K562 (cell line): Measurements from ENCODE around the gene WNK2. TPM values are rescaled to one million over a fixed set of nuclear protein-coding genes. Genes with fewer than 3 reads are reported as not detected.

ENCODE experiments used
- ATAC-seq: fragments of 200-7000 bp; cut with Tn5 transposase; 3 replicates; pipeline ENCODE4 v1.9.1; 2020; ENCODE audit warnings: moderate library complexity
- BruUV-seq: library from RNA; stranded (reverse); fragments of 400-500 nt; replicated peaks from 2 replicates; lab custom pipeline; 2021; lab: Mats Ljungman, UMichigan
- CTCF ChIA-PET: fragments of 300-600 bp; formaldehyde crosslinking; extraction: SDS; loops from one replicate; lab custom pipeline; 2021; ENCODE audit warnings: low intra/inter-chr PET ratio; lab: Yijun Ruan, JAX
- POLR2A ChIA-PET: fragments of 300-600, 350-650 bp; sonication (Branson Sonifier 250); formaldehyde crosslinking; extraction: SDS; loops from one replicate; lab custom pipeline; 2021; ENCODE audit warnings: antibody characterized with exemption, inconsistent platforms; lab: Yijun Ruan, JAX
- DNase-seq, 4 experiments: peaks; one replicate each; pipeline versions ENCODE4 v3.0.0 to v3.0.0-alpha.2; 2011 to 2018; ENCODE audit warnings: low spot score in 3 of 4, mixed read lengths in 3 of 4; ENCODE audit errors: extremely low read depth in 1 of 4
- FAIRE-seq: peaks from 2 replicates; lab custom pipeline; 2011; peaks lifted over from hg19 to GRCh38; lab: Jason Lieb, UNC
- H2AFZ ChIP-seq: 2 replicates; pipeline ENCODE4 v1.6.0; 2011; ENCODE audit warnings: low read depth, low read length, control low read depth, inconsistent platforms
- H3K27ac ChIP-seq: fragments of 200-600 bp; 3 replicates; pipeline ENCODE4 v1.8.0; 2011; ENCODE audit warnings: low read depth, mild to moderate bottlenecking, control low read depth, inconsistent platforms, low read length, moderate library complexity, mixed read lengths; ENCODE audit errors: extremely low read depth
- H3K27me3 ChIP-seq, 2 experiments: fragments of 300-600 bp in 1 of 2; 2 replicates in 1 of 2; 3 replicates in 1 of 2; pipeline versions ENCODE4 v1.6.0 to v1.8.0; 2011; ENCODE audit warnings: inconsistent platforms in 2 of 2, low read length in 2 of 2, mild to moderate bottlenecking in 1 of 2, mixed read lengths in 1 of 2, moderate library complexity in 1 of 2; ENCODE audit not compliant: control insufficient read depth in 2 of 2, insufficient read depth in 2 of 2
- H3K36me3 ChIP-seq: fragments of 300-600 bp; 3 replicates; pipeline ENCODE4 v1.8.0; 2011; ENCODE audit warnings: mild to moderate bottlenecking, low read length, inconsistent platforms; ENCODE audit not compliant: control insufficient read depth, insufficient read depth
- H3K4me1 ChIP-seq, 2 experiments: fragments of 200-600 bp in 1 of 2; replicated peaks in 1 of 2; 2 replicates in 1 of 2; 3 replicates in 1 of 2; pipeline versions ENCODE4 v1.5.1 to v1.8.0; 2011; ENCODE audit warnings: inconsistent platforms in 2 of 2, low read length in 2 of 2, mild to moderate bottlenecking in 1 of 2, mixed read lengths in 1 of 2, moderate library complexity in 1 of 2; ENCODE audit not compliant: control insufficient read depth in 2 of 2, insufficient read depth in 2 of 2
- H3K4me2 ChIP-seq: 2 replicates; pipeline ENCODE4 v1.6.1; 2011; ENCODE audit warnings: low read length, control low read depth, inconsistent platforms, mixed read lengths; ENCODE audit not compliant: insufficient read depth
- H3K4me3 ChIP-seq: fragments of 200-600 bp; sonication (generic), shearing (Covaris generic); 2 replicates; pipeline ENCODE4 v1.5.1; 2016; ENCODE audit warnings: control low read depth, inconsistent platforms
- H3K79me2 ChIP-seq: fragments of 200-600 bp; 3 replicates; pipeline ENCODE4 v1.8.0; 2011; ENCODE audit warnings: low read length, inconsistent platforms; ENCODE audit not compliant: control insufficient read depth, insufficient read depth
- H3K9ac ChIP-seq, 2 experiments: 2 replicates each; pipeline versions ENCODE4 v1.6.0 to v1.6.1; 2011; ENCODE audit warnings: low read depth in 2 of 2, low read length in 2 of 2, control low read depth in 1 of 2, inconsistent platforms in 1 of 2, mild to moderate bottlenecking in 1 of 2, mixed read lengths in 1 of 2; ENCODE audit not compliant: insufficient read depth in 1 of 2
- H3K9me1 ChIP-seq: one replicate; pipeline ENCODE4 v1.6.0; 2011; ENCODE audit warnings: inconsistent platforms, mild to moderate bottlenecking, low read length, moderate library complexity; ENCODE audit not compliant: control insufficient read depth, insufficient read depth
- H3K9me3 ChIP-seq: replicated peaks from 2 replicates; pipeline ENCODE4 v1.5.1; 2011; ENCODE audit warnings: low read depth, low read length, inconsistent platforms; ENCODE audit not compliant: control insufficient read depth, insufficient read depth
- H4K20me1 ChIP-seq: replicated peaks from 2 replicates; pipeline ENCODE4 v1.6.1; 2011; ENCODE audit warnings: low read length, inconsistent platforms, mixed read lengths; ENCODE audit not compliant: control insufficient read depth, insufficient read depth
- ARNT ChIP-seq, 2 experiments: fragments of 450-650 bp; IDR thresholded peaks; 2 replicates each; pipeline ENCODE4 v1.6.1; 2016; ENCODE audit warnings: mild to moderate bottlenecking in 1 of 2
- DIDO1 ChIP-seq: fragments of 450-650 bp; IDR thresholded peaks from 2 replicates; pipeline ENCODE4 v1.6.1; 2016; ENCODE audit warnings: low read depth, missing biosample characterization, missing genetic modification characterization
- HDAC8 ChIP-seq: fragments of 450-650 bp; IDR thresholded peaks from 2 replicates; pipeline ENCODE4 v1.6.1; 2016; ENCODE audit warnings: mild to moderate bottlenecking, missing genetic modification characterization, moderate library complexity, missing compliant biosample characterization
- HNRNPH1 ChIP-seq: fragments of 200-400 bp; formaldehyde crosslinking; optimal IDR thresholded peaks from 2 replicates; pipeline ENCODE3; 2017; ENCODE audit warnings: low read depth, mild to moderate bottlenecking, low read length, moderate library complexity
- MYC ChIP-seq, 2 experiments: fragments of 250-450 bp in 1 of 2; sonication (Bioruptor Pico) in 1 of 2; IDR thresholded peaks; 2 replicates each; pipeline versions ENCODE4 v1.5.1 to v1.6.1; 2012 to 2021; ENCODE audit warnings: low read depth in 2 of 2, borderline replicate concordance in 1 of 2, improper control_type of control experiment in 1 of 2, low read length in 1 of 2, mild to moderate bottlenecking in 1 of 2, moderate library complexity in 1 of 2
- ZNF407 ChIP-seq: fragments of 450-650 bp; IDR thresholded peaks from 2 replicates; pipeline ENCODE4 v1.6.1; 2016; ENCODE audit warnings: low read depth
- ZNF79 ChIP-seq: fragments of 250-450 bp; sonication (Bioruptor Pico); IDR thresholded peaks from 2 replicates; pipeline ENCODE4 v1.4.0; 2020; ENCODE audit warnings: low read depth, mild to moderate bottlenecking, moderate library complexity
- WGBS: fragments of 100-300 bp; shearing (Covaris generic); methylation state at CpG from one replicate; pipeline ENCODE4 v1.1.6; 2016; ENCODE audit warnings: low coverage, mixed read lengths; ENCODE audit not compliant: insufficient coverage; ENCODE audit errors: missing lambda C conversion rate; 5-methylcytosine and 5-hydroxymethylcytosine counted together
- in situ Hi-C: fragments of 300-500 bp; cut with MboI; formaldehyde crosslinking; loops from 4 replicates; pipeline ENCODE4 v1.15.0; 2018; ENCODE audit warnings: inconsistent platforms, mixed read lengths
- intact Hi-C: fragments of 100-400 bp; cut with micrococcal nuclease; formaldehyde crosslinking; loops from 2 replicates; pipeline ENCODE4 v1.14.2; 2022
- polyA plus RNA-seq, 8 experiments: library from polyadenylated mRNA; depleted of rRNA in 4 of 8; stranded (reverse) in 5 of 8; unstranded in 3 of 8; fragments of >200 nt; fragmentation: Nextera tagmentation in 2 of 8; fragmentation: Illumina TruSeq in 1 of 8; extraction: Ambion mirVana in 2 of 8; extraction: Trizol in 1 of 8; gene quantifications; 2 replicates each; pipeline versions ENCODE4 v1.2.1 to v1.2.3, GENCODE V29; 2011 to 2014; ENCODE audit warnings: inconsistent platforms in 1 of 8, missing spikeins in 1 of 8
- total RNA-seq, 7 experiments: library from RNA; depleted of rRNA in 6 of 7; stranded (reverse); fragments of >200 nt in 6 of 7; fragmentation: Illumina TruSeq in 2 of 7; extraction: Trizol in 2 of 7; gene quantifications; 2 replicates each; pipeline versions ENCODE4 v1.2.1 to v1.2.3, GENCODE V29; 2011 to 2021; ENCODE audit warnings: low replicate concordance in 1 of 7
- TF ChIP-seq, protein P1 (sequence below), 3 experiments: fragments of 200-800 bp in 1 of 3; sonication (Bioruptor generic) in 1 of 3; sonication (generic) in 1 of 3; formaldehyde crosslinking in 1 of 3; IDR thresholded peaks; 2 replicates each; pipeline versions ENCODE4 v1.6.1 to v1.8.0; 2016 to 2022; ENCODE audit warnings: mild to moderate bottlenecking in 2 of 3, missing compliant biosample characterization in 2 of 3, missing genetic modification characterization in 2 of 3, missing genetic modification reagents in 1 of 3
- TF ChIP-seq, protein P2 (sequence below): fragments of 250-450 bp; sonication (Bioruptor Pico); IDR thresholded peaks from 2 replicates; pipeline ENCODE4 v1.5.0; 2020; ENCODE audit warnings: mild to moderate bottlenecking
- TF ChIP-seq, protein P3 (sequence below): sonication (generic); formaldehyde crosslinking; IDR thresholded peaks from 2 replicates; pipeline ENCODE4 v1.8.0; 2022; ENCODE audit warnings: mild to moderate bottlenecking, missing genetic modification reagents

Gene WNK2
- total and polyA plus RNA-seq, 9 of the 15 experiments (the other 6 are each of a cell fraction or from before 2014, with no cell fraction given) = 0.36 to 3.3 (median 0.64) TPM; not detected in 2

GRCh38 chr9:93224591-93224990, 40.7 kb downstream of the WNK2 start:
- Histone ChIP-seq H2AFZ (no peak overlapping the region), H3K4me2 (no peak overlapping the region), H4K20me1 (peaks cover 3% of the 10 kb centered on the region; the same call in 1 of the 2 replicates), H3K36me3 (no peaks in the 10 kb centered on the region), H3K9me3 (no peaks in the 10 kb centered on the region), H3K9ac (no peak overlapping the region), H3K79me2 (no peaks in the 10 kb centered on the region), H3K4me3 (no peak overlapping the region), H3K27ac (no peak overlapping the region), H3K9me1 (no peaks in the 10 kb centered on the region), H3K27me3 (peaks cover 34 to 79% of the 10 kb centered on the region in 2 experiments), H3K4me1 (no peaks in the 10 kb centered on the region)
- POLR2A ChIA-PET = no interaction called here
- 6% methylated on average over 2 of the region's 2 CpGs for WGBS
- in situ Hi-C loops (no loop called here), intact Hi-C loops (no loop called here)
- DNase-seq (no peak), FAIRE-seq (no peak), ATAC-seq (no peak)
- BruUV-seq = no TSS peak
- TF ChIP-seq ARNT (IDR thresholded peaks at IDR 0.05) = no peak
- TF ChIP-seq HDAC8 (tag) = no peak
- TF ChIP-seq, protein P1, sequence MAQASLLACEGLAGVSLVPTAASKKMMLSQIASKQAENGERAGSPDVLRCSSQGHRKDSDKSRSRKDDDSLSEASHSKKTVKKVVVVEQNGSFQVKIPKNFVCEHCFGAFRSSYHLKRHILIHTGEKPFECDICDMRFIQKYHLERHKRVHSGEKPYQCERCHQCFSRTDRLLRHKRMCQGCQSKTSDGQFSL (CRISPR knock-in tag; IDR thresholded peaks at IDR 0.05) = no peak
- TF ChIP-seq, protein P1 (tag; IDR thresholded peaks at IDR 0.05) = no peak
- no peak for TF ChIP-seq DIDO1 (tag)
- TF ChIP-seq, protein P2, sequence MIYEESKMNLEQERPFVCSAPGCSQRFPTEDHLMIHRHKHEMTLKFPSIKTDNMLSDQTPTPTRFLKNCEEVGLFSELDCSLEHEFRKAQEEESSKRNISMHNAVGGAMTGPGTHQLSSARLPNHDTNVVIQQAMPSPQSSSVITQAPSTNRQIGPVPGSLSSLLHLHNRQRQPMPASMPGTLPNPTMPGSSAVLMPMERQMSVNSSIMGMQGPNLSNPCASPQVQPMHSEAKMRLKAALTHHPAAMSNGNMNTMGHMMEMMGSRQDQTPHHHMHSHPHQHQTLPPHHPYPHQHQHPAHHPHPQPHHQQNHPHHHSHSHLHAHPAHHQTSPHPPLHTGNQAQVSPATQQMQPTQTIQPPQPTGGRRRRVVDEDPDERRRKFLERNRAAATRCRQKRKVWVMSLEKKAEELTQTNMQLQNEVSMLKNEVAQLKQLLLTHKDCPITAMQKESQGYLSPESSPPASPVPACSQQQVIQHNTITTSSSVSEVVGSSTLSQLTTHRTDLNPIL (CRISPR knock-in tag) = no peak
- TF ChIP-seq ZNF407 = no peak
- TF ChIP-seq HNRNPH1 = no peak
- TF ChIP-seq ZNF79 = no peak
- TF ChIP-seq, protein P3, sequence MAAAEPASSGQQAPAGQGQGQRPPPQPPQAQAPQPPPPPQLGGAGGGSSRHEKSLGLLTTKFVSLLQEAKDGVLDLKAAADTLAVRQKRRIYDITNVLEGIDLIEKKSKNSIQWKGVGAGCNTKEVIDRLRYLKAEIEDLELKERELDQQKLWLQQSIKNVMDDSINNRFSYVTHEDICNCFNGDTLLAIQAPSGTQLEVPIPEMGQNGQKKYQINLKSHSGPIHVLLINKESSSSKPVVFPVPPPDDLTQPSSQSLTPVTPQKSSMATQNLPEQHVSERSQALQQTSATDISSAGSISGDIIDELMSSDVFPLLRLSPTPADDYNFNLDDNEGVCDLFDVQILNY (CRISPR knock-in tag) = no peak
- no peak for TF ChIP-seq MYC (IDR thresholded peaks at IDR 0.05; ENCODE audit: low read depth, low read length)
- no peak for TF ChIP-seq MYC (CRISPR knock-in tag; IDR thresholded peaks at IDR 0.05; ENCODE audit: borderline replicate concordance, low read depth)
- CTCF ChIA-PET = no interaction called here
